HG03196 (cell line): ENCODE data around the gene SNX20.

Source experiments
- ATAC-seq: cut with Tn5 transposase; IDR thresholded peaks from one replicate; pipeline ENCODE4 v1.9.1; 2021; ENCODE audit not compliant: unreplicated experiment

SNX20 gene

DNA sequence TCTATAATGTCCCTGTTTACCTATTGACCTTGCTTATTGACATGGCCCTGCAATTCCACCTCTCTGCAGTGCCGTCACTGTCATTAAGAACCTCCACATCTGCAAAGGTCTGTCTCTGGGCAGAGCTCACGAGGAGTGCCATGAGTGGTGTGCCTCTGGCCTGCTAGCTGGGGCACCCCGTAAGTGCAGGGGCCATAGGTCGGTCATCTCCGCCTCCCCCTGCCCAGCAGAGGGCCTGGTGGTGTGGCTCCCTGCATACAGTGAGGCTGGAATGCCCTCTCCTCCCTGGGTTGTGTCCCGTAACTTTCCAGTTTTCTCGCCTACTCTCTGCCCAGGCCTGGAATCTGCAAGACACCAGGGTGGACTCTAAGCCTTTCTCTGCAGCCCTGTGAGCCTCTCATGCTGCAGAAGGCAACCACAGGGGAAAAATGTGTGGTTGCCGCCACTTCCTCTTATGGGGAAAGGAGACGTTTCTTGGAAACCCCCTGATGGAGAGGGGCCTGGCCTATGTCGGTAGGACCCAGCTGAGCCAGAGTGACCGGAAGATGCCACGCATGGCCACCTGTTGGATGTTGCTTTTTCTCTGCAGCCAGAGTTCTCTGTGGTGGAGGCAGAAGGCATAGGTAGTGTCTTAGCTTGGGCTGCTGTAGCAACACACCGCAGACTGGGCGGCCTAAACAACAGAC, 2.7 kb upstream of the SNX20 start:
- peak; percentile 67 for ATAC-seq

DNA sequence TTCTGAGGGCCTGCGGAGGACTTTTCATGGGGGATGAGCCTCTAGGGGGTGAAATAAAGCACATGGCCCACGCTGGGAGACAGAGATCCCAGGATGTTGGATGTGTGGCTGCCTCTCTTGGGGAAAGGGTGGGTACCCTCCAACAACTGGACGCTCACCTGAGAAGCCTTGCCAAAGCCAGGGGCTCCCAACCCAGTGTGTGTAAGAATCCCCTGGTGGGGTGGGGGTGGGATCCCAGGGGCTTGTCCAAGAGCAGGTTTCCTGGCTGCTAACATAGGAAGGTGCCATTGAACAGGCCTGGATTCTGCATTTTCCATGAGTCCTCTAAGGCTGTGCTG, 587 bp downstream of the SNX20 start:
- no peak for ATAC-seq

DNA sequence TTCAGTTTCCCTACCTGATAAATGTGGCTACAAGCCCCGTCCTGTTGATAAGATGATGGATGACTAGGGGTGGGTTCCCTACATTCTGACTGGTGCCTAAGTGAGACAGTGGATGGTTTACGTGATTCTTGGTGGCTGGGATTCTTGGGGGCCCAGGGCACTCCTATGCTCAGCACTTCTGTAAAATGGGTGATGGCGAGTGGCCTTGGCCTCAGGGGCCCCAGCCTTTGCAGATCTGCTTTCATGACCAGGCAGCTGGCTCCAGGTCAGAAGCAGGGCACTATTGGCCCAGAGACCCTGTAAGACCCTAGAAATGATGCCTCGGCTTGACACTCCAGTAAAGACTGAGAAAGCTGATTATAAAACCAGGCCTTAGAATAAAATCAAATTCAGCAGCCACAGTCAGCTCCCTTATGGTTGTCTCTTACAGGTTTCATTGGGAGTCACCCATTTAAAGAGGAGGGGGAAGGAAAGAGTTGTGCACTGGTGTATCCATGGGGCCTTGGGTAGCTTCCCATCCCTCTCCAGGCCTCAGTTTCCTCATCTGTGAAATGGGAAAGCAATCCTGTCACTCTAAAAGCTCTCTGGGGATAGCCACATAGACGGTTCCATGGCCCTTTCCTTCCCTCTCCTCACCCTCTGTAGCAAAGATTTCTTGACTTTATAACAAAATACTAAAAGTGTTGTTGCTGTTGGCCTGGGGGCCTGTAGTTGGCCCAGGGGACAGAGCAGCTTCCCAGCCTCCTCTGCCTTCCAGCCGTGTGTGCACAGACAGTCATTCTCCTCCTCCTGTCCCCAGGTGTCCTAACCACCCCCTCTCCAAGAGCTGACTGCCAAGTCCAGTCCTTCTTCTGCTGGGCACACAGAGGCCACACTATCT, 1.2 kb downstream of the SNX20 start:
- ATAC-seq = no peak

DNA sequence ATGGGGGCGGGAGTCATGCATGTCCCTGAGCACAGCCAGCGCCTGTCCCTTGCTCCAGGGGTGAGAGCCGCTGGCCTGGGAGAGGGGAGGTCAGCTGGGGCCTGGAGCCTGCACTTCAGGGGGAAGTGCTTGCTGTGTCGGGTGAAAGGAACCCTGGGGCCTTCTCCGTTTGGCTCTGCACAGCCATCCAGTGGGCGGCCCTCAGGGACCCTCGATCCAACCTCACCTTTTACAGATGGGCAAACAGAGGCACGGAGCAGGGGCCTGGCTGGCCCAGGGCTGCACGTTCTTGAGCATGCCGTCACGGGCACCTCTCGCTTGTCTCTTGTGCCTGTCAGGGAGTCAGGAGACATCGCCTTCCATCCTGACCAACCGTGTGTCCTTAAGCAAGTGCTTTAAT, 1.8 kb downstream of the SNX20 start:
- no peak for ATAC-seq

DNA sequence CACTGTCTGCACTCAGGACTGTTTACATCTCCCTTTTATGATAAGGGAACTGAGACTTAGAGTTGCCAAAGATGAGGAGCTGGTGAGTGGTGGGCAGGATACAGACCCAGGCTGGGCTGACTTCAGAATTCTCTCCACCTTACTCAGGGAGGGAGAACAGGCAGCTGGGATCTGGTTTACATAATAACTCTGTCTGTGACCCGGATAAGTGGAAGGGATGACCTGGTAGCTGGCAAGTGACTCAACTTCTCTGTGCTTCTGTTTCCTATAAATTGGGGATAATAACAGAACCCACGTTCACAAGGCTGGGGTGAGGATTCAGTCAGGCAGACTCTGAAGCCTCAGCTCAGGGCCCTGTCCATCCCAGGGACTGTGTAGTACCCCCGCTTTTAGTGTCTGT, 2.6 kb downstream of the SNX20 start:
- ATAC-seq = no peak

DNA sequence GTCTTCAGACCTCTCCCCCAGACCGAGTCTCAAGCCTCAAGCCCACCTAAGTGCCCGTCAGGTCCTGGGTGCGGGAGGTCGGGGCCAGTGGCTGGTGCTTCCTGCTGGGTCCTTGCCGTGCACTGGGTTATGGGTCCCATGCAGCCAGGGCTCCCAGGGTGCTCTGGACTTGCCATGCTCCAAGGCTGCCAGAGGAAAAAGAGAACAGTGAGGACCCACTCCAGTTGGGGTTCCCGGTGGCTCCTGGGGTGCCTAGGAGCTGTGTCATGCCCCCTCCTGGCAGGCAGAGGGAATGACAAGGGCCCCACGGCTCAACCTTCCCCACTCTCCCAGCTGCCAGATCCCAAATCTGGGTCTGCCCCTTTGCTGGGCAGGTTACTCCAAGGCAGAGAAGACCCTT, 3.8 kb downstream of the SNX20 start:
- ATAC-seq = no peak

DNA sequence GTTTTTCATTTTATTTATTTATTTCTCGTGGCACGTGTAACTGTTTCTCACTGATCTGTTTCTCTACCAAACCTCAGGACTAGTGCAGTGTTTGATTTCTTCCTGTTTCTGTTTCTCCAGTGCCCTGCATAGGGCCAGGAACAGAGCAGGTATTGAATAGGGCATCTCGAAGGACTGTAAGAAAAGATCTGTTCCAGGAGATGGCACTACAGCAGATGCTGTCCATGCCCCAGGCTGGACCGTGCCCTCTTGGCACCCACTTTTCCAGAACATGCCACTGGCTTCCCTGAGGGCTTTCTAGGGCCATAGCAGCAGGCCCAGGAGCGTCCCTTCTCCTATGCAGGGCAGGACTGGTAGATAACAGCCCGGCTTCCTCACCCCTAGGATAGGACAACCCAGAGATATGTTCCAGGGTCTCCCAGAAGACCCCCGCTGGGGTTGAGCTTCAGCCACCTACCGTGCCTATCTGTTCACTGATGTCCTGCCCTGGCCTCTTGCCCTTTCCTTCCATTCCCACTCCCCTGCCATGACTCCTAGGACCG, 4.4 kb downstream of the SNX20 start:
- no peak for ATAC-seq

DNA sequence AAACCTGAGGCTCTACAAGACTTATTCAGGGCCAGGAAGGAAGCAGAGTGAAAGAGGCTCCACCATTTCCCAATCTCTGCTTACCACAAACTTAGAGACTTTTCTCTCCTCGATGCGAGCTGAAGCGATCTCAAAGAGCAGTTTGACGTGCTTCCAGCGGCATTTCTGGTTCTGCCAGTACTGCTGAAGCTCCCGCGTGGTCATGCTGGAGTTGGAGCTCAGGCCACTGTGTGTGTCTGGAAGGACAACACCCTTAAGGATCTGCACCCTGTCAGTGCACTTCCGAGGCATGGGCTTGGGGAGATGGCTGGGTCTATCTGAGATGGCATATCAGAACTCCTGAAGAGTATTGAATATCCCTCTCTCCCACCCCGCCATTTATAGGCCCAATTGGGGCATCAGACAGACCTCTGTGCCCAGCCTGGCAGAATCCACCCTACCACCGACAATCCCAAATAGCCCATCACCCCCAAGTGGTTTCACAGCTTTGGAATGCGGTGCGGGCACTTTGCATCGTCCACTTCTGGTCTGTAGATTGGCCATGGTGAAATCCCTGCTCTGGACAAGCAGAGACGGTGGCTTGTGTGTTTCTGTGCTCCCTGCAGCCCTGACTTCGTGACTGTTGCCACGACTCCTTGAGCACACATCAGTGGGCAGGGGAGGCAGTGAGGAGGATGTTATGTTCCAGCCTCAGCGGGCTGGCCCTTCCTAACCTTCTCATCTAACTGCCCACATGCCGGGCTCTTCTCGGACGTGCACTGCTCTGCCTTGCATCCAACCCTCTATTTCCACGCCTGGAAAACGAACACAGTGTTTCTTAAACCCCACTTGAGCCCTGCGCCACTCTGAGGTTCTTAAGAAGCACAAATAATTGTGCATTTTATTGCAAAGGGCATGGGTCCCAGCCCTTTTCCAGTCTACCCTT, 5.2 kb downstream of the SNX20 start:
- no peak for ATAC-seq

DNA sequence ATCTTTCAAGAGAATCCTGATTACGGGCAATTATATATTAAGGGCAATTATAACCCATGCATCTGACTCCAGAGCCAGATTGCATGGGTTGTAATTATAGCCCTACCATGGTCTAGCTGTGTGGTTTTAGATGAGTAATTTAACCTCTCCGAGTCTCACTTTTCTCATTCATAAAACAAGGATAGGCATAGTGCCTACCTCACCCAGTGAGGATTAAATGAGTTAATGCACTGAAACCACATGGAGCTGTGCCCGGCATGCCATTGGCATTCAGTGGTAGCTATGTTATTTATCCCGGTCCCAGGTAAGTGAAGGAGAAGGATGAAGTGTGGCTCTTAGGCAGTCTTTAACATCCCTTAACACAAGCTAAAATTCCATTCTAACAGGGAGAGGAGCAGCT, 6.3 kb downstream of the SNX20 start:
- ATAC-seq = no peak

DNA sequence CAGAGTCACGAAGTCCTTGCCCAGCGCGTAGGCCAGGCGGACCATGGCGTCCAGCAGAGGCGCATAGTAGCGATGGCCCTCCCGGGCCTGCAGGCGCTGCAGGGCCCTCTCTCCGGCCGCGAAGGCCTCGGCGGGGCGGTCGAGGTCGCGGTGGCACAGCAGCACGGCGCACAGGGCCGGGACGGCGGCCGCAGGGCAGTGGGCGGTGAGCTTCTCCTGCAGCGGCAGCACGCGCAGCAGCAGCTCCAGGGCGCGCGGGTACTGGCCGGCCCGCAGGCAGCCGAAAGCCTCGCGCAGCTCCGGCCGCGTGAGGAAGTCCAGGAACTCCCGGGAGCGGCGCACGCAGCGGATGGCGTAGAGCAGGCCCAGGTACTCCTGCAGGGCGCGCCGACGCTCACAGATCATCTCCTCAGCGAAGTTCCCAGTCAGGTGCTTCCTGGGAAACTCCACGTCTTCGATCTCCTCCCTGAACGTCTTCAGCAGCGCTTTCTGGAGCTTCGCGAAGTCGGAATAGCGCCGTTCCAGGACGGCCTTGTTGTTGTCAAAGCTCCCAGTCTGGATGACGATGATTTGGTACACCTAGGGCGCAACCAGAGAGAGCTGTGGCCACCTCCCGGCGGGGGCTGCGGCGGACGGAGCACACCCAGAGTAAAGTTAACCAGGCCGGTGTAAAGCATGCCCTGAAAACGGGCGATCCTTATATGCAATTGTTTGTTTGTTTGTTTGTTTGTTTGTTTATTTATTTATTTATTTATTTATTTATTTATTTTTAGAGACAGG, 7.4 kb downstream of the SNX20 start:
- no peak for ATAC-seq

DNA sequence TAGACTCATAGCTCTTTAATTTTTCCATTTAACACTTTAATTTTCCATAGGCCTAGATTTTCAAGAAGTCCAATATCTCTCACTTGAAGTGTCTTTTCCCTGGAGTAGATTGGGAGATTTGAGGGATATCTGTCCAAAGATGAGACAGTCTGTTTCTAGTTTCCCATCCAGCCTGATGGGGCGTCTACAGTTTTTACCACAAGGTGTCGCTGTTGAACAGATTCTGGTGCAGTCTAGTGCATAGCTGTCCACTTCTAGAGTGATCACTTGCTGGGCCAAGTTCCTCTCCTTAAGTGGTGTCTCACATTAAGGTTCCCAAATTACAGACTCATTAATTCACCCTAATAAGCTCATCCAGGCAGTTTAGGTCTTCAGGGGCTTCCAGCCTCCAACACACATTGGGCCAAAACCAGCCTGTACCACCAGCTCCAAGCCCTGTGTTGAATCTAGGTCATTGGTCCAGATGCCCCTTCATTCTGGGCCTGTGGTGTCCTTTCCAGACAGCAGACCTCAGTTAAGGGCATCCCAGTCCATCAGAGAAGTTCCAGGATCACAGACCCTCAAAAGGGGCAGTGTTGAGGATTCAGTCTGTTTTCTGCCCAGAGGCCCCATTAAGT, 9.4 kb downstream of the SNX20 start:
- ATAC-seq = no peak

DNA sequence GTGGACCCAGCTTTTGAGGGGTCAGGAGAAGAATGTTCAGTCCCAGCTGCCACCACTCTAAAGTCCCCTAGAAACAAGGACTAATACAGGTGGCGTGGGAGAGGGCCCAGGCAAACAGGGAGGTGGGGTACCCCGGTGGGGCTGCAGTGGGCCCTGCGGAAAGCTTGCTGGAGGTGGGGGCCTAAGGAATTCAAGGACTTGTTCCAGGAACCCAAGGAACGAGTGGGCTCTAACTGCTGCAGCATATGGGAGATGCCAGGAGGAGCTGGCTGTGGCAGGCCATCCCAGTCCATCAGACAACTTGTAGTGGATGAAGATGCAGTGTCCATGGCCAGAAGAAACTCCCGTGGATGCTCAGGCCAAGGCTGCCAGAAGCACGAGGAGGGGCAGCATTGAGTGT, 10.6 kb downstream of the SNX20 start:
- no peak for ATAC-seq

DNA sequence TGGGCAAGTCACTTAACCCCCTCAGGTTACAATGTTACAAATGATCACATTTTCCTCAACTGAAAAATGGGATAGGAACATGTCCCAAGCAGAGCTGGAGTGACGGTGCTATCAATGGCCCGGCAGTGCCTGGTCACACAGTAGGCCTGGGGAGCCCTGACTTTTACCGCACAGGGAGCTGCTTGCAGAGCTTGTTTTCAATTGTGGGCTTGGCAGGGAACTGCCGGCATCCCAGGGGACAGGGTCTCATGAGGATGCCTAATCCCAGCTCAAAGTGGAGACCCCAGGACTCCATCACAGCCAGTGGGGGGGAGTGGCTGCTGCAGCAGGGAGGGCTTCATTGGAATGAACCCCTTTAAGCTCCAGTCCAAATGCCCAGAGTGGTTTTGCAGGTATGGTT, 11.4 kb downstream of the SNX20 start:
- no peak for ATAC-seq

DNA sequence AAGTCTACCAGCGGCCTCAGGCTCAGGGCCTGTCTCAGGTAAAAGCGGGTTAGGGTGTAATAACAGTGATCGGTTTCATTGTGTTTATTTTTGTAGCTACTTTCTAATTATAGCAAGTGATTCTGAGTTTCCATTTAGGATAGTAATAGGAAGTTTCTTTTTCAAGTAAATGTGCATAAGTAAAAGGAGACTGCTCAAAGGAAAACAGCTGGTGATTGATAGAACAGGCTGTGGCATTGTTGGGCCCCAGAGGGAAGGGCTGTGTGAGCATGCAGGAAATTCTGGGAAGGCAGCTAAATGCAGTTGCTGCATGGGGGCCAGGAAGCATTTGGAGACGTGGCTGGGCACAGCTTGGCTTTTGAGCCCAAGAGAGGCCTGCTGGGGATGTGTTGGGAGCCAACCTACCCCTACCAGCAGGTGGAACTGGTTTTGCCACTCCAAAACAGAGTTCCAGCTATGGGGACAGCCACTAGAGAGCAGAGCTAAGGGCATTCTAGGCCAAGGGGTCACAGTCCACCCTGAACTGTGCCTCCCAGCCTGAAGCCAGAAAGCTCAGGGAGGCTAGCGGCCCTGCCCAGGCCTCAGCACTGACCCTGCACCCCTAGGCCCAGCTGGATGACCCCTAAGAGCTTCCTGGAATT, 12.6 kb downstream of the SNX20 start:
- ATAC-seq = no peak

DNA sequence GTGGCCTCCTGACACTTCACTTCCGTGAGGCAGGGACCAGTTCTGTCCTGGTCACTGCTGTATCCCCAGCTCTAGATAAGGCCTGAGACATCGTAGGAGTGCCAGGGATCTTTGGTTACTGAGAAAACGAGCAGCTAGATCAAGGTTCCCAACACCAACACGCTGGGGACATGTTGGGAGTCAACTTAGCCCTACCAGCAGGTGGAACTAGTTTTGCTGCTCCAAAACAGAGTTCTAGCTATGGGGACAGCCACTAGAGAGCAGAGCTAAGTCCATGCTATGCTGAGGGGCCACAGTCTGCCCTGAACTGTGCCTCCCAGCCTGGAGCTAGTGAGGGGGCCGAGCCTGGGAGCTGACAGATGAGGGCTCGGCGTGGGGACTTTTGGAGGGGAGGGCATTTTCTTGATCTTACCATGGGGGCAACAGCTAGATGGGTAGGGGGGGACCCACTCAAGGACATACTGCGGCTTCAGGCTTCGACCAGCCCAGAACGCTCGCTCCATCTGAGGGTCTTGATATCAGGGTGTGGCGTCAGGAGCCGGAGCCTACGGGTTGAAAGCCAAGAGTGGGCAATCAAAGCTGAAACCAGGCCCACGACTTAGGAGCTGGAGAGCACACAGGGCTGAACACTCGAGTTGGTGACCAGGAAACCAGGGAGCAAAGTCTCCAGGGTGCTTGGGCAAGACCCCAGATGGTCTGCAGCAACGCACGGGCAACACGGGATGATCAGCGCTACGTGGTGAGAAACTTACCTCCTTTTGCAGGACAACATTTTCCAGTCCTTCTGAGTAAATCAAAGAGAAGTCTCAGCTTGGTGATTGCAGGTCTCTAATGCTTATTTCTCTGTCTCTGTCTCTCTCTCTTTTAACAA, 13.4 kb downstream of the SNX20 start:
- ATAC-seq = no peak

DNA sequence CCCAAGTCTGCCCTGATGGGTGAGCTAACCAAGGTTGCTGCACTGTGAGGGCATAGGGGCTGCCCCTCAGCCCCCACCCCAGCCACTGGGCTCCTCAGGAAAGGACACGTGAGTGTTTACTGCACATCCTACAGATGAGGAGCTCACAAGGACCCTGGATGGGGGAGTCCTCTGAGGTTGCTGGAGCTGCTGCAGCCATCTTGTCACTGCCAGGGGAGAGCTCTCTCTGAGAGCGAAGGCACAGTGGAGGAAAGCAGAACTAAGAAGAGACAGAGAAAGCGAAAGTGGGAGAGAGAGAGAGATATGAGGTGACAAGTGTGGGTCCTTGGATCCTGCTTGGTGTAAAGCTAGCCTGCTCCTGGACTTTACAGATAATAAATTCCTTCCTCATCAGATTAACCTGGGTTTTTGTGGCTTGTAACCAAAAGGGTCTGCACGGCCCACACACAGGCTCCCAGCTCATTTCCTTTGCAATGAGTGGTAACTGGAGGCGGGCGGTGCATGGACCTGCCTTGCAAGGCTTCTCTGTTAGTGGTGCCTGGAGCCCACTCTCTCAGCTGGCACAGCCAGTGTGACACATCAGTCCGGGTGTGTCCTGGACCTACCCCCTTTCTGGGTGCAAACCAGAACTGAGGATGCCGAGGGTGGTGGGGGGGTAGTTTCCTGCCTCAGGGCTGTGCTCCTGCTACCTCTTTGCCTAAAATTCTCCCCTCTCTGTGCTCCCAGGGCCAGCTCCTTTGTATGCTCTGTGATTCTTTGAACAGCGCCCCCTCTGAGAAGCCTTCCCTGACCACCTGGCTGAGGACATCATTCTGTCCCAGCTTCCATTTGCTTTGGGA, 14.2 kb downstream of the SNX20 start:
- peak; percentile 74 for ATAC-seq

DNA sequence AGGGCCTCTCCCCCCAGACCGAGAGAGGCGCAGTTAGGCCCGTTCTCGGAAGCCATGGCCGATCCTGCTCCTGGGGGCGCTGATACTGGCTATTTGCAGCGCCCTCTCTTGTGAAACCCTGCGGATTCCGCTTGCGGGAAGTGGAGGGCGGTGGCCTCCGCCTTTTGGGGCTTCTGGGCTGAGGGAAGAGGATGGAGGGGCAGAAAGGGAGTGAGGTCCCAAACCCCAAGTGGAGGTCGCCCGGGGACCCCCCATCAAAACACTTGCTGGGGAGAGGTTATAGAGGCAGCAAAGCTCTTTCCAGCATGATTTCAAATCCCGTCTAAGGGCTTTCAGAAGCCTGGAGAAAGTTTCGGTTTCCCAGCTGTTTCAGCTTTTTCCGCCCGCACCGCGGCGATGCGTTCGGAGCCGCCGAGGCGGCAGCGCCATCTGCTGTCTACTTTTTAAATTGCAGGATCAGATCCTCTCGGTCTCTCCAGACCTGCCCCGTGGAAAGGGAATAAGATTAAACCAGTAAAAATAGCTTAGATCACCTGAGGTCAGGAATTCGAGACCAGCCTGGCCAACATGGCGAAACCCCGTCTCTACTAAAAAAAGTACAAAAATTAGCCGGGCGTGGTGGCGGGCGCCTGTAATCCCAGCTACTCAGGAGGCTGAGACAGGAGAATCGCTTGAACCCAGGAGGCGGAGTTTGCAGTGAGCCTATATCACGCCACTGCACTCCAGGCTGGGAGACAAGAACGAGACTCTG, 15.8 kb downstream of the SNX20 start:
- ATAC-seq = no peak
